Erythroblast (primary cell): Measurements from ENCODE around the gene HPSE.

Source experiments
- GATA1 ChIP-seq: IDR thresholded peaks from 2 replicates; pipeline ENCODE4 v1.6.1; 2011; ENCODE audit warnings: low read depth, mild to moderate bottlenecking, control low read depth, low read length, moderate library complexity
- POLR2A ChIP-seq: IDR thresholded peaks from 2 replicates; pipeline ENCODE4 v1.6.1; 2011; ENCODE audit warnings: mild to moderate bottlenecking, low read length

GRCh38 chr4:83262682-83263081 is 72.0 kb downstream of the HPSE start:
- peak; percentile 40 for TF ChIP-seq POLR2A
- TF ChIP-seq GATA1: no peak
